ENCODE measurements around the gene PLCB1. TPM values are rescaled to one million over a fixed set of nuclear protein-coding genes. Genes with fewer than 3 reads are reported as not detected.
"Not testable (repeated sequence)": the region's sequence is repeated elsewhere in the genome, so short reads cannot be mapped to it uniquely, and the experiment has no call there.

The PLCB1 gene
- total and polyA plus RNA-seq, 2 experiments from 2014 or later: 6.7 to 20.5 TPM

DNA sequence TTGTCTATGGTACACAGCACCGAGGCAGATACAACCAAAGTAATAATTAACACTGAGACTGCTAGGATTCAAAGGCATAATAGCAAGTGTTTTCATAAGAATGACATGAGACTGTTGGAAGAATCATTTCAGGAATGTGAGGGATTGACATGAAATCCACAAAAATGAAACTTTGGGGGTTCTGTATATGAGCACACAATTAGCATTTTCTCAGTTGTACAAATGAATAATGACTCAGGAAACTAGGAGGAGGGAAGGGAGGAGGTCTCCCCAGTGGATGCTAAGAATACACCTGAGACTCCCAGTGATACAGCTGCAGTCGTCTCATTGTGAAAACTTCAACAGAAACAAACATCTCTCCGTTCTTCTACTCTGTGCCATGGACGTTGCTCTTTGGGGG is 508.4 kb downstream of the PLCB1 start:
- no peaks in the 10 kb centered on the region for H3K79me2 ChIP-seq
- H3K9me3 ChIP-seq (ENCODE audit: low read depth): no peaks in the 10 kb centered on the region
- no peak for DNase-seq (ENCODE audit: low spot score)
- H3K9me2 ChIP-seq (replicated peaks; ENCODE audit: insufficient read depth): no peaks in the 10 kb centered on the region
- no peak overlapping the region for H3K4me3 ChIP-seq
- H3K4me1 ChIP-seq (ENCODE audit: insufficient read depth): no peaks in the 10 kb centered on the region
- H4K20me1 ChIP-seq (ENCODE audit: insufficient read depth, poor library complexity, severe bottlenecking): no peaks in the 10 kb centered on the region
- no peak overlapping the region for H3K4me2 ChIP-seq
- TF ChIP-seq EZH2 (IDR thresholded peaks at IDR 0.05; ENCODE audit: borderline replicate concordance) (no peak), EZH2phosphoT487 (IDR thresholded peaks at IDR 0.05; ENCODE audit: low read depth, severe bottlenecking, unreplicated experiment) (no peak)
- TF ChIP-seq, protein P1, sequence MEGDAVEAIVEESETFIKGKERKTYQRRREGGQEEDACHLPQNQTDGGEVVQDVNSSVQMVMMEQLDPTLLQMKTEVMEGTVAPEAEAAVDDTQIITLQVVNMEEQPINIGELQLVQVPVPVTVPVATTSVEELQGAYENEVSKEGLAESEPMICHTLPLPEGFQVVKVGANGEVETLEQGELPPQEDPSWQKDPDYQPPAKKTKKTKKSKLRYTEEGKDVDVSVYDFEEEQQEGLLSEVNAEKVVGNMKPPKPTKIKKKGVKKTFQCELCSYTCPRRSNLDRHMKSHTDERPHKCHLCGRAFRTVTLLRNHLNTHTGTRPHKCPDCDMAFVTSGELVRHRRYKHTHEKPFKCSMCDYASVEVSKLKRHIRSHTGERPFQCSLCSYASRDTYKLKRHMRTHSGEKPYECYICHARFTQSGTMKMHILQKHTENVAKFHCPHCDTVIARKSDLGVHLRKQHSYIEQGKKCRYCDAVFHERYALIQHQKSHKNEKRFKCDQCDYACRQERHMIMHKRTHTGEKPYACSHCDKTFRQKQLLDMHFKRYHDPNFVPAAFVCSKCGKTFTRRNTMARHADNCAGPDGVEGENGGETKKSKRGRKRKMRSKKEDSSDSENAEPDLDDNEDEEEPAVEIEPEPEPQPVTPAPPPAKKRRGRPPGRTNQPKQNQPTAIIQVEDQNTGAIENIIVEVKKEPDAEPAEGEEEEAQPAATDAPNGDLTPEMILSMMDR (IDR thresholded peaks at IDR 0.05; ENCODE audit: poor library complexity): no peak
- no peaks in the 10 kb centered on the region for H3K36me3 ChIP-seq (replicated peaks; ENCODE audit: insufficient read depth, low read depth)
- no peaks in the 10 kb centered on the region for H3K27me3 ChIP-seq
- no peak overlapping the region for H2AFZ ChIP-seq
- 78% methylated on average over 4 of the region's 4 CpGs for WGBS (ENCODE audit: low lambda C conversion rate, missing lambda C conversion rate)
- no peak overlapping the region for H3K27ac ChIP-seq

DNA sequence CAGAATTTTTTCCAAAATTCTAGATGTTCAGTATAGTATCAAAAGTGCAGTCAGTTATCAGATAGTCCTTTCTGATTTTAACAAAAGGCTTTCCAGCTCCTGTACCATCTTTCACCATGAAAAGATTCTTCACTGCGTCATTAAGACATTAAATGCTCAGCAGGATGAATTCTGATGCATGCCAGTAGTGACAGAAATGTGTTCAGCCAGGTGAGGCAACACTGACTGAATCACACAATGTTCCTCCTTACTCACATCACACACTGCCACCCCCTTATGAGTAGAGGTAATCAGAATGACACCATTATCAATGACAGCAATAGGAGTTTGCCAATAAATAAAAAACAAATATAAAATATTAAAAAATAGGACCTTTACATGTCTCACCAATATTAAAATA is 510.2 kb downstream of the PLCB1 start:
- H2AFZ ChIP-seq: no peak overlapping the region
- TF ChIP-seq EZH2 (IDR thresholded peaks at IDR 0.05; ENCODE audit: borderline replicate concordance): no peak
- TF ChIP-seq, protein P1 (IDR thresholded peaks at IDR 0.05; ENCODE audit: poor library complexity): no peak
- no peak for TF ChIP-seq EZH2phosphoT487 (IDR thresholded peaks at IDR 0.05; ENCODE audit: low read depth, severe bottlenecking, unreplicated experiment)
- no peak overlapping the region for H3K4me2 ChIP-seq
- no peaks in the 10 kb centered on the region for H4K20me1 ChIP-seq (ENCODE audit: insufficient read depth, poor library complexity, severe bottlenecking)
- H3K27me3 ChIP-seq: no peaks in the 10 kb centered on the region
- DNase-seq (ENCODE audit: low spot score): no peak
- WGBS (ENCODE audit: low lambda C conversion rate, missing lambda C conversion rate): 97% methylated on average over 1 of the region's 1 CpG
- no peak overlapping the region for H3K27ac ChIP-seq
- no peaks in the 10 kb centered on the region for H3K36me3 ChIP-seq (replicated peaks; ENCODE audit: insufficient read depth, low read depth)
- H3K79me2 ChIP-seq: no peaks in the 10 kb centered on the region
- no peak overlapping the region for H3K4me3 ChIP-seq
- no peaks in the 10 kb centered on the region for H3K4me1 ChIP-seq (ENCODE audit: insufficient read depth)
- no peaks in the 10 kb centered on the region for H3K9me3 ChIP-seq (ENCODE audit: low read depth)
- H3K9me2 ChIP-seq (replicated peaks; ENCODE audit: insufficient read depth): no peaks in the 10 kb centered on the region

DNA sequence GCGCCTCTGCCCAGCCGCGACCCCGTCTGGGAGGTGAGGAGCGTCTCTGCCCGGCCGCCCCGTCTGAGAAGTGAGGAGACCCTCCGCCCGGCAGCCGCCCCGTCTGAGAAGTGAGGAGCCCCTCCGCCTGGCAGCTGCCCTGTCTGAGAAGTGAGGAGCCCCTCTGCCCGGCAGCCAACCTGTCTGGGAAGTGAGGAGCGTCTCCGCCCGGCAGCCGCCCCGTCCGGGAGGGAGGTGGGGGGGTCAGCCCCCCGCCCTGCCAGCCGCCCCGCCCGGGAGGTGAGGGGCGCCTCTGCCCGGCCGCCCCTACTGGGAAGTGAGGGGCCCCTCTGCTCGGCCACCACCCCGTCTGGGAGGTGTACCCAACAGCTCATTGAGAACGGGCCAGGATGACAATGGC is 512.4 kb downstream of the PLCB1 start:
- not testable (repeated sequence) for H3K27ac ChIP-seq; H3K9me2 ChIP-seq (replicated peaks; ENCODE audit: insufficient read depth)
- 100% methylated on average over 3 of the region's 30 CpGs for WGBS (ENCODE audit: low lambda C conversion rate, missing lambda C conversion rate)

DNA sequence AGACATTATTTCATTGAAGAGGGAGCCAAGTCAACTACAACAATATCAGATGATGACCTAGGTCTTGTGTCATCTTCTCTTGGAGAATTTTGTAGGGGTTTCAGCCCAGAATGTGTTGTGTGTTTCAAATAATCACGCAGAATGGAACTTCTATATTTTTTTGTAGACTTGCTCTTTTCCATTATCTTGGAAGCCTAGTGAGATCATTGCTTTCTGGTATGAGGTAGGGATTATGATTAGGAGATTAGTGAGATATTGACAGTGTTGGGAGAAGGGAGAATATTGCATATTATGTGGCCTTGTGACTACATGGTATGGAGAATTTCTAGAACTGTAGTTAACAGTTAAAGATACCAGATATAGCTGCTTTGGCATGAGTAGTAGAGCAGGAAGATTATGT is 513.3 kb downstream of the PLCB1 start:
- DNase-seq (ENCODE audit: low spot score): no peak
- WGBS (ENCODE audit: low lambda C conversion rate, missing lambda C conversion rate): 100% methylated on average over 1 of the region's 1 CpG
- no peak for TF ChIP-seq EZH2 (IDR thresholded peaks at IDR 0.05; ENCODE audit: borderline replicate concordance)
- TF ChIP-seq, protein P1 (IDR thresholded peaks at IDR 0.05; ENCODE audit: poor library complexity): no peak
- TF ChIP-seq EZH2phosphoT487 (IDR thresholded peaks at IDR 0.05; ENCODE audit: low read depth, severe bottlenecking, unreplicated experiment): no peak
- H3K4me2 ChIP-seq: no peak overlapping the region
- H3K27ac ChIP-seq: no peak overlapping the region
- H3K79me2 ChIP-seq: no peaks in the 10 kb centered on the region
- H2AFZ ChIP-seq: no peak overlapping the region
- no peaks in the 10 kb centered on the region for H4K20me1 ChIP-seq (ENCODE audit: insufficient read depth, poor library complexity, severe bottlenecking)
- H3K9me2 ChIP-seq (replicated peaks; ENCODE audit: insufficient read depth): no peaks in the 10 kb centered on the region
- no peaks in the 10 kb centered on the region for H3K27me3 ChIP-seq
- no peaks in the 10 kb centered on the region for H3K36me3 ChIP-seq (replicated peaks; ENCODE audit: insufficient read depth, low read depth)
- H3K4me1 ChIP-seq (ENCODE audit: insufficient read depth): no peaks in the 10 kb centered on the region
- no peak overlapping the region for H3K4me3 ChIP-seq
- H3K9me3 ChIP-seq (ENCODE audit: low read depth): no peaks in the 10 kb centered on the region

More for the DNA sequence above, 512.4 kb downstream of the PLCB1 start:
- not testable (repeated sequence) for H3K9me3 ChIP-seq (ENCODE audit: low read depth); H4K20me1 ChIP-seq (ENCODE audit: insufficient read depth, poor library complexity, severe bottlenecking); H3K36me3 ChIP-seq (replicated peaks; ENCODE audit: insufficient read depth, low read depth); H3K4me1 ChIP-seq (ENCODE audit: insufficient read depth); DNase-seq (ENCODE audit: low spot score); H2AFZ ChIP-seq; H3K79me2 ChIP-seq; H3K27me3 ChIP-seq; H3K4me3 ChIP-seq; H3K4me2 ChIP-seq

Data from hepatocyte (in vitro differentiated cells).